ENCODE results near the gene PSAP. TPM values are rescaled to one million over a fixed set of nuclear protein-coding genes. Genes with fewer than 3 reads are reported as not detected.

The PSAP gene
- total RNA-seq, 4 donors from 2014 or later: 757 to 1,009 (median 906) TPM

DNA sequence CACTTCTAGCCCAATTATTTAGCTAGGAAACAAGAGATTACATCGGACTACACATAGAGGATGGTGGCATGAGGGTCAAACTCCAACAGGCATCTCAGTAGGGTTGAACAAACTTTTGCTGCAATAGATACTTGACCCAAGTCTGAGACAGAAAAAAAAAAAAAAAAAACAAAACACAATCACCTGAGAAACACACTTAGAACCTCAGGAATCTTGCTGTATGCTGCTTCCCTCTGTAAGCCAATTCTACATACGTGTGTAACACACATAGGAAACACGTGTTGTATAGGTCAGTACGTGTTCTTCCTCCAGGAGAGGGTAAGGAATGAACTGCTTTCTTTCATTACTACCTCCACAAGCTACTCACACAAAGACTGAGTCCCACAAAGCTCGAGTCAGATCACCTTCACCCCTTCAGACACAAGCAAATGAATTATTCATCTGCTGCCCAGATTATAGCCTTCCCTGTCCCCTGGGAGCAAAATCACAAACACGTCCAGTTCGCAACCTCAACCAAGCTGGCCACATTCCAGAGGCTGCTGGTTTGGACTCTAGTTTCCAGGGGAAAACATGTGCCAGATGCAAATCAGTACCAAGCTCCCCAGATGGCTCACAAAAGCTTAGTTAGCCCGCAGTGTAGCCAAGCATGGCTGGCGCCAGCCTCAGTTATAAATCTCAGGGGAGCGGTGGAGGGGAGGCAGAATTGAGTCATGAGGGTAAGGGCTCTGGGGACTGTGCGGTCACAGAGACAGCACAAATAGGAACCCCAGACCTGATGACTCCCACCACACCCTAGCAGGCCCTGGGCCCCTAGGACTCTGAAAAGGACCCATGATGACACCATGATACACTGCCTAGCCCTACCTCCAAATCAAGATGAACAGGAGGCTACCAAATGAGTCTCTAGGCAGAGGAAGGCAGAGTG, 15.1 kb downstream of the PSAP start:
- H3K36me3 ChIP-seq: peaks cover 0 to 30% (median 17%) of the 10 kb centered on the region in 3 donors
- no peaks in the 10 kb centered on the region for H3K9me3 ChIP-seq
- peaks cover 0 to 94% (median 64%) of the 10 kb centered on the region in 4 donors for H3K4me1 ChIP-seq
- H3K27me3 ChIP-seq: no peaks in the 10 kb centered on the region
- peak; percentile 75 to 76 for DNase-seq (ENCODE audit: low spot score in 2 of 2)
- H3K27ac ChIP-seq: peak overlapping the region; percentile 34 to 96 (median 76)
- H3K4me3 ChIP-seq: no peak overlapping the region
- WGBS, 2 donors: 18 to 23% methylated on average over 10 to 11 of the region's 11 CpGs
- no peak for TF ChIP-seq CTCF (IDR thresholded peaks at IDR 0.05)
- TF ChIP-seq POLR2A (IDR thresholded peaks at IDR 0.05): no peak
- TF ChIP-seq EP300 (IDR thresholded peaks at IDR 0.05): peak in 1 of 2 donors; percentile 14

- 90% methylated on average over 14 of the region's 14 CpGs for WGBS, 2 donors
- Histone ChIP-seq H3K36me3 (peaks cover 0 to 46% (median 29%) of the 10 kb centered on the region in 3 donors), H3K27ac (peak overlapping the region in 2 of 4 donors; percentile 32 to 96), H3K27me3 (no peaks in the 10 kb centered on the region), H3K4me1 (peaks cover 0 to 82% (median 49%) of the 10 kb centered on the region in 4 donors), H3K4me3 (no peak overlapping the region), H3K9me3 (no peaks in the 10 kb centered on the region)
- TF ChIP-seq POLR2A (IDR thresholded peaks at IDR 0.05) (no peak), CTCF (IDR thresholded peaks at IDR 0.05) (no peak), EP300 (IDR thresholded peaks at IDR 0.05) (no peak)
- no peak for DNase-seq (ENCODE audit: low spot score in 2 of 2)
These were observed 16.7 kb downstream of the PSAP start for GRCh38 chr10:71834343-71834674.

DNA sequence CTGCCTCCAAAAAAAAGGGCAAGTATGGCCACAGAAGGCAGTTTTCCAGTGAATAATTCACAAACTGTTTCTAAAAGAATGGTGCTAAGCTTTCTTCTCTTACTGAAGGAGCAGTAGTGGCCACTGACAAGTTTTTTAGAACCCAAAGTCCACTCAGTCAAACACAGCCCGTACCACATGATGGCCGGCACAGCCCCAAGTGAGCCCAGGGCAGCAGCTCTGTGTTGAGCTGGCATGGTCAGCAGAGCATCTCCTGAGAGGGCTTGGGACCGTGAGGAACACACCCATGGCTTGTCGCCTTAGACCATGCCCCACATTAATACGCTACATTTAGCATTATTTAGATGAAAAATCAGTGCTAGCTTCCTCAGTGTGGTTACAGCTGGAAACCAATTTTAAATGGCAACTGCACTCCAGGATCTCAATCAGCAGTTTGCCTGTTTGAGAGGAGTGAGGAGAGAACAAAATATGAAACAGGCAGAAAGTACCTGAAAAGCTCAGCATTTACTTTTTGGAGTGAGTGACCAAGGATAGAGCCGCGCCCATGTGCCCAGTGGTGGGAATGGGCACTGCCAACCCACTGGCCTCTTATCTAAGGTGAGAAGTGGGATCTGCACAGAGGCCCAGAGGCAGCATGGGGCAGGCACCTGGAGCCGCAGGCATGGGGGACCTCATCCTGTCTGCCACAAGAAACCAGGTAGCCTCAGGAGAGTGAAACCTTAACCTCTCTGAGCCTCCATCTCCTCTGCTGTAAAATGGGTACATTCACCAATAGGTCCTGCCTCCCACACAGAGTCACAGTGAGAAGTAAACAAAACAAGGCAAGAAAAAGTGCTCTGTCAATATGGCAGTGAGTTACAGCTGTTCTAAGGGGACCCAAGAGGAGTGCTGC, 17.4 kb downstream of the PSAP start:
- WGBS, 2 donors: 91 to 94% methylated on average over 8 of the region's 8 CpGs
- peaks cover 0 to 78% (median 42%) of the 10 kb centered on the region in 4 donors for H3K4me1 ChIP-seq
- no peaks in the 10 kb centered on the region for H3K9me3 ChIP-seq
- H3K4me3 ChIP-seq: no peak overlapping the region
- H3K36me3 ChIP-seq: peaks cover 0 to 52% (median 35%) of the 10 kb centered on the region in 3 donors
- H3K27ac ChIP-seq: peak overlapping the region in 2 of 4 donors; percentile 32 to 96
- DNase-seq (ENCODE audit: low spot score in 2 of 2): no peak
- TF ChIP-seq CTCF (IDR thresholded peaks at IDR 0.05) (no peak), EP300 (IDR thresholded peaks at IDR 0.05) (no peak), POLR2A (IDR thresholded peaks at IDR 0.05) (no peak)
- H3K27me3 ChIP-seq: no peaks in the 10 kb centered on the region

DNA sequence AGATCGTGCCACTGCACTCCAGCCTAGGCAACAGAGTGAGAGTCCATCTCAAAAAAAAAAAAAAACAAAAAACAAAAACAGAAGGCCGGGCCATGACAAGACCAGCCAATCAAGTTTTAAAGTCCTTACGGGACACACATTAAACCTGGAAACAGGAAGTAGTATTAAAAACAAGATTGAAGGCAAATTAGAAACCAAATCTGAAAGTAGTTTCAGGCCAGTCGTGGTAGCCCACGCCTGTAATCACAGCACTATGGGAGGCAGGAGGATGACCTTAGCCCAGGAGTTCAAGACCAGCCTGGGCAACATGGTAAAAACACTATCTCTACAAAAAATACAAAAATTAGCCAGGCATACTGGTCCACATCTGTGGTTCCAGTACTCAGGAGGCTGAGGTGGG, 18.1 kb downstream of the PSAP start:
- H3K36me3 ChIP-seq: peaks cover 0 to 59% (median 43%) of the 10 kb centered on the region in 3 donors
- H3K9me3 ChIP-seq: no peaks in the 10 kb centered on the region
- H3K4me3 ChIP-seq: no peak overlapping the region
- H3K4me1 ChIP-seq: peaks cover 0 to 71% (median 35%) of the 10 kb centered on the region in 4 donors
- H3K27ac ChIP-seq: peak overlapping the region in 2 of 4 donors; percentile 32 to 57
- 88 to 89% methylated on average over 5 of the region's 5 CpGs for WGBS, 2 donors
- no peaks in the 10 kb centered on the region for H3K27me3 ChIP-seq
- DNase-seq (ENCODE audit: low spot score in 2 of 2): no peak
- TF ChIP-seq EP300 (IDR thresholded peaks at IDR 0.05) (no peak), CTCF (IDR thresholded peaks at IDR 0.05) (no peak), POLR2A (IDR thresholded peaks at IDR 0.05) (no peak)

All from tibial nerve (tissue), 4 donors.